A549 (cell line): Measurements from ENCODE around the gene SERPING1.

Source experiments
- KDM5A ChIP-seq: fragments of 200-600 bp; sonication (generic); IDR thresholded peaks from 2 replicates; pipeline ENCODE4 v1.6.1; 2016; ENCODE audit warnings: antibody characterized with exemption, mild to moderate bottlenecking
- POLR2A ChIP-seq: IDR thresholded peaks from 2 replicates; pipeline ENCODE4 v1.6.1; 2012; ENCODE audit warnings: mild to moderate bottlenecking, low read length
- TF ChIP-seq, protein P1 (sequence below): fragments of >200 bp; sonication (Bioruptor Twin); formaldehyde crosslinking; IDR thresholded peaks from 3 replicates; pipeline ENCODE4 v1.5.1; 2016

DNA sequence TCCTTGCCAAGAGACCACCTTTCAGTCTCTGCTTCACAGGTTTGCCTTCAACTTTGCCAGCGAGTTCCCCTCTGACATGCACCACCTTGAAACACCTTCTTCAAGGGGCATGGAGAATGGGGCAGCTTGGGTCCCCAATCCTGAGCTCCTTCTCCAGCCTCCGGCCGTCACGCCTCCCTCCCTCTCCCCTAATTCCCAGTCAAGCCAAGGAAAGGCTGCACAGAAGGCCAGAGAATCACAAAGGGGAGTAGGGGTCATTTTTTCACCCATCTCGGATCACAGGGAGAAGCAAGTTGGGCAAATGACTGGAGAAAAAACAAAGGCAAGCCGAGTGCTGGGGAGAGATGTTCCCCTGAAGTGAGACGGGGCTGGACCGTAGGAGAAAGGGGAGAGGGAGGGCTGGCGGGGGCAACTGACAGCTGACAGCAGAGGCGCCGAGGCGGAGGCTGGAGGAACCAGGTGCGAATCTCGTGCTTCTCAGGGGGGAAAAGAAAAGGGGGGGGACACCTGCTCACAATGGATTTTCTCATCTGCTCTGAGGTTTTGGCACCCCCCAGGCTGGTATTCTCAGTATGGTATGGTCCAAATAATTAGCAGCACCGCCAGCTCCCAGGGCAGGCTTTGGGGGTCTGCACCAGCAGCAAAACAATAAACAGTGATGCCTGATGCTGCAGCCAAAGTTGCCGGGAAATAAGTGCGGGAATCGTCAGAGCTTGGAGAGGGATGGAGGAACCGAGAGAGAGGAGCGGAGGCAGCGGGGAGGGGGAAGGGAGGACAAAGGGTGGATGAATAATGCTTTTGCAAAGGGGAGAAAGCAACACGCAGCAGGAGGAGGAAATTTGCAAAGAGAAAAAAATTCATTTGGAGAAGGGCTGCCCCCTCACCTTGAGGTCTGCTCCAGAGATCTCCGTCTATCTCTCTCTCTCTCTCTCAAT, 51.6 kb downstream of the SERPING1 start:
- TF ChIP-seq POLR2A (peak; percentile 5; the same call in 1 of the 2 replicates), KDM5A (no peak)
- TF ChIP-seq, protein P1, sequence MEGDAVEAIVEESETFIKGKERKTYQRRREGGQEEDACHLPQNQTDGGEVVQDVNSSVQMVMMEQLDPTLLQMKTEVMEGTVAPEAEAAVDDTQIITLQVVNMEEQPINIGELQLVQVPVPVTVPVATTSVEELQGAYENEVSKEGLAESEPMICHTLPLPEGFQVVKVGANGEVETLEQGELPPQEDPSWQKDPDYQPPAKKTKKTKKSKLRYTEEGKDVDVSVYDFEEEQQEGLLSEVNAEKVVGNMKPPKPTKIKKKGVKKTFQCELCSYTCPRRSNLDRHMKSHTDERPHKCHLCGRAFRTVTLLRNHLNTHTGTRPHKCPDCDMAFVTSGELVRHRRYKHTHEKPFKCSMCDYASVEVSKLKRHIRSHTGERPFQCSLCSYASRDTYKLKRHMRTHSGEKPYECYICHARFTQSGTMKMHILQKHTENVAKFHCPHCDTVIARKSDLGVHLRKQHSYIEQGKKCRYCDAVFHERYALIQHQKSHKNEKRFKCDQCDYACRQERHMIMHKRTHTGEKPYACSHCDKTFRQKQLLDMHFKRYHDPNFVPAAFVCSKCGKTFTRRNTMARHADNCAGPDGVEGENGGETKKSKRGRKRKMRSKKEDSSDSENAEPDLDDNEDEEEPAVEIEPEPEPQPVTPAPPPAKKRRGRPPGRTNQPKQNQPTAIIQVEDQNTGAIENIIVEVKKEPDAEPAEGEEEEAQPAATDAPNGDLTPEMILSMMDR: no peak
